Activated naive CD4-positive, alpha-beta T cell treated with anti-CD3 and anti-CD28 coated beads, Interleukin-2, amount 10 ng/mL, durations not matched to agents 5 hours and 36 hours (primary cell): ENCODE results near the gene SULT4A1. TPM values are rescaled to one million over a fixed set of nuclear protein-coding genes. Genes with fewer than 3 reads are reported as not detected.

ENCODE experiments used
- total RNA-seq, 2 experiments: library from RNA; stranded (reverse); gene quantifications; one replicate each; pipeline ENCODE4 v1.2.3, GENCODE V29; 2021

The SULT4A1 gene
- not detected for total RNA-seq

GRCh38 chr22:43862074-43862881 lies at the start of gene SULT4A1:
Gene SULT4A1, minus strand, starts transcription at chr22:43862513. Its CDS starts 131 bp downstream, at chr22:43862382.

GRCh38 chr22:43891360-43892182 lies 29.3 kb upstream of the SULT4A1 start, which contains the start of gene PNPLA5:
Gene PNPLA5, minus strand, starts transcription at chr22:43892013. Its CDS starts 133 bp downstream, at chr22:43891880.

GRCh38 chr22:43812149-43812842 lies 50.0 kb downstream of the SULT4A1 start, which contains the start of gene EFCAB6:
Gene EFCAB6, minus strand, starts transcription at chr22:43812305. Its CDS starts 29,987 bp downstream, at chr22:43782318.

Other genes with a start within 250 kb of the SULT4A1 start
- gene EFCAB6, start 50.2 kb downstream of the SULT4A1 start, total RNA-seq: under 1 TPM; 0.13 to 0.19 TPM
- not detected for gene PNPLA5, start 29.5 kb upstream of the SULT4A1 start, total RNA-seq
- gene PNPLA3, start 61.3 kb upstream of the SULT4A1 start, total RNA-seq: under 1 TPM; 0.15 to 0.24 TPM
- 10 to 100 TPM; 46.3 TPM for gene SAMM50, start 92.9 kb upstream of the SULT4A1 start, total RNA-seq
- 10 to 100 TPM; 21.4 to 22.2 TPM for gene PARVB, start 161.8 kb upstream of the SULT4A1 start, total RNA-seq